HEK293T (cell line): ENCODE results near the gene PYGB.
"Not testable (repeated sequence)": the region's sequence is repeated elsewhere in the genome, so short reads cannot be mapped to it uniquely, and the experiment has no call there.

Source experiments
- CTCF ChIA-PET: fragments of 350-600 bp; formaldehyde crosslinking; extraction: SDS; loops from one replicate; lab custom pipeline; 2021; ENCODE audit warnings: antibody characterized with exemption, inconsistent platforms; lab: Yijun Ruan, JAX
- POLR2A ChIA-PET: fragments of 350-600 bp; formaldehyde crosslinking; extraction: SDS; loops from one replicate; lab custom pipeline; 2020; ENCODE audit warnings: antibody characterized with exemption, inconsistent platforms; lab: Yijun Ruan, JAX
- DNase-seq: peaks from one replicate; pipeline ENCODE4 v3.0.0; 2012; ENCODE audit warnings: mixed read lengths; ENCODE audit errors: extremely low spot score
- ARNT ChIP-seq: fragments of 450-650 bp; IDR thresholded peaks from 2 replicates; pipeline ENCODE4 v1.6.1; 2017; ENCODE audit warnings: mild to moderate bottlenecking
- BHLHE40 ChIP-seq: fragments of 450-650 bp; IDR thresholded peaks from 2 replicates; pipeline ENCODE4 v1.6.1; 2016; ENCODE audit warnings: mild to moderate bottlenecking, moderate library complexity, borderline replicate concordance
- CTBP1 ChIP-seq: fragments of 450-650 bp; IDR thresholded peaks from 2 replicates; pipeline ENCODE4 v1.6.1; 2016; ENCODE audit warnings: borderline replicate concordance
- ELF4 ChIP-seq: fragments of 450-650 bp; IDR thresholded peaks from 2 replicates; pipeline ENCODE4 v1.6.1; 2017; ENCODE audit warnings: antibody characterized with exemption
- FOXA1 ChIP-seq: fragments of 450-650 bp; IDR thresholded peaks from 2 replicates; pipeline ENCODE4 v1.6.1; 2016; ENCODE audit warnings: mild to moderate bottlenecking
- FOXK2 ChIP-seq: fragments of 450-650 bp; IDR thresholded peaks from 2 replicates; pipeline ENCODE4 v1.6.1; 2016; ENCODE audit warnings: mild to moderate bottlenecking
- FOXM1 ChIP-seq: fragments of 450-650 bp; IDR thresholded peaks from 2 replicates; pipeline ENCODE4 v1.6.1; 2017; ENCODE audit warnings: mild to moderate bottlenecking, borderline replicate concordance
- HDGF ChIP-seq: fragments of 450-650 bp; IDR thresholded peaks from 2 replicates; pipeline ENCODE4 v1.6.1; 2017; ENCODE audit warnings: antibody characterized with exemption, borderline replicate concordance
- L3MBTL2 ChIP-seq: fragments of 450-650 bp; conservative IDR thresholded peaks from 2 replicates; pipeline ENCODE4 v1.6.1; 2016; ENCODE audit warnings: mild to moderate bottlenecking
- LEF1 ChIP-seq: fragments of 450-650 bp; IDR thresholded peaks from 2 replicates; pipeline ENCODE4 v1.6.1; 2017; ENCODE audit warnings: mild to moderate bottlenecking, borderline replicate concordance
- NFRKB ChIP-seq: fragments of 450-650 bp; IDR thresholded peaks from 2 replicates; pipeline ENCODE4 v1.6.1; 2016; ENCODE audit warnings: mild to moderate bottlenecking, moderate library complexity
- PKNOX1 ChIP-seq: fragments of 450-650 bp; IDR thresholded peaks from 2 replicates; pipeline ENCODE4 v1.6.1; 2016
- SP1 ChIP-seq: fragments of 450-650 bp; IDR thresholded peaks from 2 replicates; pipeline ENCODE4 v1.6.1; 2017
- SUZ12 ChIP-seq: fragments of 450-650 bp; IDR thresholded peaks from 2 replicates; pipeline ENCODE4 v1.6.1; 2016; ENCODE audit warnings: mild to moderate bottlenecking
- TARDBP ChIP-seq: fragments of 450-650 bp; IDR thresholded peaks from 2 replicates; pipeline ENCODE4 v1.6.1; 2016
- ZNF384 ChIP-seq: fragments of 450-650 bp; IDR thresholded peaks from 2 replicates; pipeline ENCODE4 v1.6.1; 2016

PYGB gene

GRCh38 chr20:25328954-25329498, 81.1 kb downstream of the PYGB start:
- ChIA-PET CTCF (no interaction called here), POLR2A (no interaction called here)
- TF ChIP-seq NFRKB (no peak), FOXK2 (no peak), FOXM1 (no peak), LEF1 (no peak), SP1 (no peak)
- no peak for DNase-seq

GRCh38 chr20:25334972-25335371, 87.1 kb downstream of the PYGB start:
- POLR2A ChIA-PET, CTCF ChIA-PET, DNase-seq: not testable (repeated sequence)

- POLR2A ChIA-PET, result interaction anchor here (1.0 kb wide), 2 partner anchors 57 to 71 kb away, joined by 3 read pairs; partner anchors contain the start of gene GINS1
- CTCF ChIA-PET, result interaction anchor here (0.9 to 1.6 kb wide), 3 partner anchors 16 to 62 kb away, joined by 3 to 14 read pairs (median 3); no protein-coding TSS in a partner anchor
- no peak for DNase-seq
- TF ChIP-seq ELF4 (no peak), SP1 (no peak), LEF1 (no peak), CTBP1 (no peak), NFRKB (no peak), HDGF (no peak), FOXK2 (no peak), PKNOX1 (no peak), ZNF384 (no peak), TARDBP (no peak), L3MBTL2 (no peak)
Measured at GRCh38 chr20:25336561-25337422, 88.9 kb downstream of the PYGB start.

GRCh38 chr20:25338112-25339023, 90.5 kb downstream of the PYGB start:
- ChIA-PET CTCF (no interaction called here), POLR2A (no interaction called here)
- no peak for DNase-seq
- TF ChIP-seq FOXA1 (no peak), FOXM1 (no peak), LEF1 (no peak), ZNF384 (no peak), NFRKB (no peak), FOXK2 (no peak), PKNOX1 (no peak), BHLHE40 (no peak), ARNT (no peak), HDGF (no peak), SP1 (no peak), ELF4 (no peak), L3MBTL2 (no peak), SUZ12 (no peak), CTBP1 (no peak), TARDBP (no peak)

- TF ChIP-seq BHLHE40 (no peak), NFRKB (no peak), TARDBP (no peak), ARNT (no peak), LEF1 (no peak), FOXA1 (no peak), CTBP1 (no peak), ZNF384 (no peak), SUZ12 (no peak), PKNOX1 (no peak), FOXM1 (no peak), HDGF (no peak)
- no peak for DNase-seq
- POLR2A ChIA-PET, result no interaction called here
- CTCF ChIA-PET, result no interaction called here
Measured at GRCh38 chr20:25339608-25340007, 91.7 kb downstream of the PYGB start.

- POLR2A ChIA-PET, result no interaction called here
- TF ChIP-seq ELF4 (no peak), ZNF384 (no peak), SUZ12 (no peak), BHLHE40 (no peak), FOXK2 (no peak), ARNT (no peak), FOXM1 (no peak), HDGF (no peak), PKNOX1 (no peak)
- no peak for DNase-seq
- CTCF ChIA-PET, result no interaction called here
Measured at GRCh38 chr20:25340380-25340779, 92.5 kb downstream of the PYGB start.
